ENCODE measurements around the gene MTHFSD.

Gene MTHFSD

DNA sequence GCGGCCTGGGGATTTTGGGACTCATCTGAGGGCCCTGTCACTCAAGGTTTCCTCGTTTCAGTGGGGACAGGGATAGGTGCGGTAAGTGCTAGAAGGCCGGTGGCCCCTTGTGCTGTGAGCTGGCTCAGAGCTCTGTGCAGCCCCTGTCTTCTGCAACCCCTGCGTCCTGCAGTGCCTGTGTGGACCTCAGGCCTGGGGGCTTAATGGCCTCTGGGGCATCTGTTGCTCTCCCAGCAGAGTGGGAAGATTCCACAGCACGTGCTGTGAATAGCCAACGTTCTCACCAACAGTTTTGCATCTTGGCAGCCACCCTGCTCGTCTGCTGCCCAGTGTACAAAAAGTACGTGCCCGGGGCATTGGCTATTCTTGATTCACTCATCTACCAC, 16.5 kb upstream of the MTHFSD start:
- TF ChIP-seq, protein P1, sequence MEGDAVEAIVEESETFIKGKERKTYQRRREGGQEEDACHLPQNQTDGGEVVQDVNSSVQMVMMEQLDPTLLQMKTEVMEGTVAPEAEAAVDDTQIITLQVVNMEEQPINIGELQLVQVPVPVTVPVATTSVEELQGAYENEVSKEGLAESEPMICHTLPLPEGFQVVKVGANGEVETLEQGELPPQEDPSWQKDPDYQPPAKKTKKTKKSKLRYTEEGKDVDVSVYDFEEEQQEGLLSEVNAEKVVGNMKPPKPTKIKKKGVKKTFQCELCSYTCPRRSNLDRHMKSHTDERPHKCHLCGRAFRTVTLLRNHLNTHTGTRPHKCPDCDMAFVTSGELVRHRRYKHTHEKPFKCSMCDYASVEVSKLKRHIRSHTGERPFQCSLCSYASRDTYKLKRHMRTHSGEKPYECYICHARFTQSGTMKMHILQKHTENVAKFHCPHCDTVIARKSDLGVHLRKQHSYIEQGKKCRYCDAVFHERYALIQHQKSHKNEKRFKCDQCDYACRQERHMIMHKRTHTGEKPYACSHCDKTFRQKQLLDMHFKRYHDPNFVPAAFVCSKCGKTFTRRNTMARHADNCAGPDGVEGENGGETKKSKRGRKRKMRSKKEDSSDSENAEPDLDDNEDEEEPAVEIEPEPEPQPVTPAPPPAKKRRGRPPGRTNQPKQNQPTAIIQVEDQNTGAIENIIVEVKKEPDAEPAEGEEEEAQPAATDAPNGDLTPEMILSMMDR (conservative IDR thresholded peaks at IDR 0.05): no peak

GRCh38 chr16:86570558-86571529, 15.8 kb upstream of the MTHFSD start:
- H3K27ac ChIP-seq: no peak overlapping the region
- TF ChIP-seq, protein P1 (conservative IDR thresholded peaks at IDR 0.05): no peak

More for the DNA sequence above, 16.5 kb upstream of the MTHFSD start:
- no peak overlapping the region for H3K27ac ChIP-seq

DNA sequence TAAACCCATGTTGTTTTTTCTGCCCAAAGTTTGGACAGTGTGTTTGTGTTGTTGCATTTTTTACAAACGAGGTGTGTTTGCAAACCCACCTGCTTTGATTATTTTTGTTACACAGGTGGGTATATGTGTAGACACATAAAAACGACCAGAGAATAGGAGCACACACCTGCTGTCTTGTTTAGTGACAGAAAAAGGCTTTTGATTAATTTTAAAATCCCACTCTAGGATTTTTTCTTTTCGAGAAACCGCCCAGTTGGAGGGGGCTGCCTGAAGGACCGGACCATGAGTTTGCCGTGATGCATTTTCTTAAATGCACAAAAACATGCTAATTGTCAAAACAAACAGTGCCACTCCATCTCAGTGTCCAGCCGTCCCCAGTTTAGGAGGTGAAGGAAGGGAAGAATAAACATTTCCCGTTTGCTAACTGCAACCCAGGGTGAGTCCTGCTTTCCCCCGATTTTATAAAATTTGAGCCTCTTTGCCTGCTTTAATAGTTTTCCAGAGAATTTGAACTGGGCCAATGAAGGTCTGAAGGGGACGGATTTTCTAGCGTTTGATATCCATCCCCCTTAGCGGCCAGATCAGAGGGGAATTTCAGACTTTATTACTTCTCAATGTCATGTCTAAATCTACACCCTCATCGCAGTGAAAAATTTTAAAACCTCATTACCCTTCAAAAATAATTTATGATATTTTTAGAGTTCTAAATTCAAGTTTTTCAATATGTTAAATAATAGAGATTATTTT, 14.8 kb upstream of the MTHFSD start:
- TF ChIP-seq, protein P1 (conservative IDR thresholded peaks at IDR 0.05): no peak
- H3K27ac ChIP-seq: no peak overlapping the region

- no peak overlapping the region for H3K27ac ChIP-seq
- TF ChIP-seq, protein P1 (conservative IDR thresholded peaks at IDR 0.05): no peak
These were observed 13.9 kb upstream of the MTHFSD start for GRCh38 chr16:86568677-86569623.

- TF ChIP-seq, protein P1 (conservative IDR thresholded peaks at IDR 0.05): no peak
- H3K27ac ChIP-seq: no peak overlapping the region
These were observed 12.9 kb upstream of the MTHFSD start for GRCh38 chr16:86567701-86568581.

- TF ChIP-seq, protein P1 (conservative IDR thresholded peaks at IDR 0.05): no peak
- H3K27ac ChIP-seq: no peak overlapping the region
These were observed 12.1 kb upstream of the MTHFSD start for GRCh38 chr16:86566966-86567700.

Data from VCaP (cell line).